HepG2 (cell line): ENCODE results near the gene CRYGS. TPM values are rescaled to one million over a fixed set of nuclear protein-coding genes. Genes with fewer than 3 reads are reported as not detected.

ENCODE experiments used
- ASH2L ChIP-seq: fragments of 300-600, 200-600 bp; sonication (generic); IDR thresholded peaks from 2 replicates; pipeline ENCODE4 v1.7.0; 2017; ENCODE audit warnings: low read depth, mild to moderate bottlenecking, moderate library complexity, mixed read lengths, low read length; ENCODE audit not compliant: insufficient read length
- ATF4 ChIP-seq, 2 experiments: fragments of 450-650 bp in 1 of 2; sonication (generic) in 1 of 2; formaldehyde crosslinking; IDR thresholded peaks; 2 replicates each; pipeline versions ENCODE4 v1.5.0 to v1.8.0; 2020 to 2022; ENCODE audit warnings: mild to moderate bottlenecking in 1 of 2, missing genetic modification reagents in 1 of 2
- CEBPG ChIP-seq: IDR thresholded peaks from 2 replicates; pipeline ENCODE4 v1.6.1; 2016
- EP300 ChIP-seq, 3 experiments: sonication (generic) in 1 of 3; formaldehyde crosslinking in 1 of 3; IDR thresholded peaks; 2 replicates each; pipeline versions ENCODE4 v1.5.1 to v1.6.1; 2011 to 2020; ENCODE audit warnings: low read depth in 2 of 3, low read length in 2 of 3, borderline replicate concordance in 1 of 3, improper control_type of control experiment in 1 of 3, mild to moderate bottlenecking in 1 of 3, missing genetic modification reagents in 1 of 3, moderate library complexity in 1 of 3
- FOXJ3 ChIP-seq: sonication (generic); formaldehyde crosslinking; IDR thresholded peaks from 2 replicates; pipeline ENCODE4 v1.4.0; 2020; ENCODE audit warnings: missing genetic modification reagents, mild to moderate bottlenecking, borderline replicate concordance
- NR2F6 ChIP-seq, 2 experiments: IDR thresholded peaks; 2 replicates each; pipeline ENCODE4 v1.6.1; 2016; ENCODE audit warnings: antibody characterized with exemption in 1 of 2, mild to moderate bottlenecking in 1 of 2
- PAXIP1 ChIP-seq: sonication (generic); formaldehyde crosslinking; conservative IDR thresholded peaks from 2 replicates; pipeline ENCODE4 v1.4.0; 2020; ENCODE audit warnings: mild to moderate bottlenecking, missing genetic modification reagents, moderate library complexity
- RCOR2 ChIP-seq: IDR thresholded peaks from 2 replicates; pipeline ENCODE4 v1.6.1; 2016; ENCODE audit warnings: missing biosample characterization, missing genetic modification reagents
- RXRB ChIP-seq: IDR thresholded peaks from 2 replicates; pipeline ENCODE4 v1.6.1; 2016; ENCODE audit warnings: borderline replicate concordance, missing genetic modification reagents, missing compliant biosample characterization
- SOX6 ChIP-seq, 2 experiments: fragments of 450-650 bp in 1 of 2; sonication (generic) in 1 of 2; formaldehyde crosslinking in 1 of 2; IDR thresholded peaks; 2 replicates each; pipeline versions ENCODE4 v1.4.0 to v1.6.1; 2017 to 2020; ENCODE audit warnings: antibody characterized with exemption in 1 of 2, mild to moderate bottlenecking in 1 of 2, missing genetic modification reagents in 1 of 2
- TCF7 ChIP-seq: sonication (generic); IDR thresholded peaks from 2 replicates; pipeline ENCODE4 v1.6.1; 2016; ENCODE audit warnings: antibody characterized with exemption, low read depth
- ZFP36L1 ChIP-seq: sonication (generic); formaldehyde crosslinking; IDR thresholded peaks from 2 replicates; pipeline ENCODE4 v1.8.0; 2022; ENCODE audit warnings: mild to moderate bottlenecking, missing genetic modification reagents, moderate library complexity
- ZNF644 ChIP-seq: IDR thresholded peaks from 2 replicates; pipeline ENCODE4 v1.6.1; 2016; ENCODE audit warnings: low read depth
- ZNF710 ChIP-seq: sonication (generic); formaldehyde crosslinking; IDR thresholded peaks from 2 replicates; pipeline ENCODE4 v1.5.0; 2020; ENCODE audit warnings: mild to moderate bottlenecking, missing genetic modification reagents, borderline replicate concordance
- polyA plus RNA-seq, 8 experiments: library from polyadenylated mRNA; depleted of rRNA in 3 of 8; stranded (reverse) in 7 of 8; unstranded in 1 of 8; fragments of >200 nt; fragmentation: Illumina TruSeq in 4 of 8; extraction: Trizol in 4 of 8; gene quantifications; 2 replicates each; pipeline versions ENCODE4 v1.2.1 to v1.2.3, GENCODE V29; 2011 to 2016; ENCODE audit warnings: low read depth in 4 of 8, missing spikeins in 1 of 8, mixed read lengths in 1 of 8; ENCODE audit not compliant: insufficient read depth in 1 of 8
- total RNA-seq, 5 experiments: library from RNA; depleted of rRNA; stranded (reverse); fragments of >200 nt; fragmentation: Illumina TruSeq; extraction: Trizol; gene quantifications; 2 replicates each; pipeline ENCODE4 v1.2.3, GENCODE V29; 2016; ENCODE audit warnings: low read depth in 1 of 5
- TF ChIP-seq, protein P1 (sequence below): sonication (generic); formaldehyde crosslinking; IDR thresholded peaks from 2 replicates; pipeline ENCODE4 v1.5.1; 2020; ENCODE audit warnings: mild to moderate bottlenecking, missing genetic modification reagents, borderline replicate concordance

The CRYGS gene
- total and polyA plus RNA-seq, 2 of the 13 experiments (the other 11 are each of a cell fraction or from before 2014, with no cell fraction given), result 2.1 to 6.7 TPM

DNA sequence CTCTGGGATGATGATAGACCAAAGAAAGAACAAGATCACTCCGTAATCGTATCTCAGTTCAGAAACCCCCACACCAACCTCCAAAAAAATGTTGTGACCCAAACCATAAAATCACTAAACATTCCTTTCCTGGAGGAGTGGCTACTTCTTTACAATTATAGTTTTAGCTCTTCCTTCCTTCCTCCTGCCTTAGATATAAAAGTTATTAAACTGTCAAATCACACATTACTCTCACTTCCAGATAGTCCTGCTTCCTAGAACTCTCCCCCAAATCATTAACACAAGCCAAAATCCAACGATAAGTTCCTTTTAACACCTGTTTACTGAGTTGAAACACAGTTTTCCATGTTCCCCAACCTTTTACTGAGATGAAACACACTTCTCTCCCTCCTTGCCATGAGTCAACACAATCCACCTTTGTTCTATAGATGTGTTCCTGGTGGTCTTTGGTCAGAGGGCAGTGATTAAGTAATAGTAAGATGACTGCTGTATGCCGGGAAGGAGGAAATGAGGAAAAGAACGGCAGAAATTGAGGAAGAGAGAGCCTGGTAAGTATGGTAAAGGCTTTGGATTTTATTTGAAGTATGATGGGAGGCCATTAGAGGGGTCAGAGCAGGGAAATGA, 8.3 kb upstream of the CRYGS start (continued):
- TF ChIP-seq PAXIP1 (CRISPR knock-in tag) (peak; percentile 62), ZFP36L1 (CRISPR knock-in tag) (peak; percentile 31; the same call in 1 of the 2 replicates), NR2F6 (IDR thresholded peaks at IDR 0.05) (peak; percentile 49; the same call in 1 of the 2 replicates), NR2F6 (CRISPR knock-in tag; IDR thresholded peaks at IDR 0.05) (peak; percentile 49), TCF7 (peak; percentile 52; the same call in 1 of the 2 replicates), ASH2L (peak; percentile 55), RXRB (CRISPR knock-in tag) (0 out of 2 replicates have a peak, but pooled peaks have one; percentile 30), CEBPG (peak; percentile 76), EP300 (IDR thresholded peaks at IDR 0.05; ENCODE audit: low read depth in 2 of 2, low read length in 2 of 2) (peak in 1 of 2 experiments; percentile 84; a peak in 2 of 4 replicates), EP300 (CRISPR knock-in tag; IDR thresholded peaks at IDR 0.05; ENCODE audit: borderline replicate concordance) (peak; percentile 21; the same call in 1 of the 2 replicates), SOX6 (IDR thresholded peaks at IDR 0.05) (no peak), SOX6 (CRISPR knock-in tag; IDR thresholded peaks at IDR 0.05) (peak; percentile 70), ZNF710 (CRISPR knock-in tag) (no peak), ZNF644 (CRISPR knock-in tag) (peak; percentile 76; the same call in 1 of the 2 replicates), ATF4 (CRISPR knock-in tag; IDR thresholded peaks at IDR 0.05) (peak in 1 of 2 experiments; percentile 41; a peak in 2 of 4 replicates), FOXJ3 (CRISPR knock-in tag) (no peak), RCOR2 (CRISPR knock-in tag) (0 out of 2 replicates have a peak, but pooled peaks have one; percentile 34)
- TF ChIP-seq, protein P1, sequence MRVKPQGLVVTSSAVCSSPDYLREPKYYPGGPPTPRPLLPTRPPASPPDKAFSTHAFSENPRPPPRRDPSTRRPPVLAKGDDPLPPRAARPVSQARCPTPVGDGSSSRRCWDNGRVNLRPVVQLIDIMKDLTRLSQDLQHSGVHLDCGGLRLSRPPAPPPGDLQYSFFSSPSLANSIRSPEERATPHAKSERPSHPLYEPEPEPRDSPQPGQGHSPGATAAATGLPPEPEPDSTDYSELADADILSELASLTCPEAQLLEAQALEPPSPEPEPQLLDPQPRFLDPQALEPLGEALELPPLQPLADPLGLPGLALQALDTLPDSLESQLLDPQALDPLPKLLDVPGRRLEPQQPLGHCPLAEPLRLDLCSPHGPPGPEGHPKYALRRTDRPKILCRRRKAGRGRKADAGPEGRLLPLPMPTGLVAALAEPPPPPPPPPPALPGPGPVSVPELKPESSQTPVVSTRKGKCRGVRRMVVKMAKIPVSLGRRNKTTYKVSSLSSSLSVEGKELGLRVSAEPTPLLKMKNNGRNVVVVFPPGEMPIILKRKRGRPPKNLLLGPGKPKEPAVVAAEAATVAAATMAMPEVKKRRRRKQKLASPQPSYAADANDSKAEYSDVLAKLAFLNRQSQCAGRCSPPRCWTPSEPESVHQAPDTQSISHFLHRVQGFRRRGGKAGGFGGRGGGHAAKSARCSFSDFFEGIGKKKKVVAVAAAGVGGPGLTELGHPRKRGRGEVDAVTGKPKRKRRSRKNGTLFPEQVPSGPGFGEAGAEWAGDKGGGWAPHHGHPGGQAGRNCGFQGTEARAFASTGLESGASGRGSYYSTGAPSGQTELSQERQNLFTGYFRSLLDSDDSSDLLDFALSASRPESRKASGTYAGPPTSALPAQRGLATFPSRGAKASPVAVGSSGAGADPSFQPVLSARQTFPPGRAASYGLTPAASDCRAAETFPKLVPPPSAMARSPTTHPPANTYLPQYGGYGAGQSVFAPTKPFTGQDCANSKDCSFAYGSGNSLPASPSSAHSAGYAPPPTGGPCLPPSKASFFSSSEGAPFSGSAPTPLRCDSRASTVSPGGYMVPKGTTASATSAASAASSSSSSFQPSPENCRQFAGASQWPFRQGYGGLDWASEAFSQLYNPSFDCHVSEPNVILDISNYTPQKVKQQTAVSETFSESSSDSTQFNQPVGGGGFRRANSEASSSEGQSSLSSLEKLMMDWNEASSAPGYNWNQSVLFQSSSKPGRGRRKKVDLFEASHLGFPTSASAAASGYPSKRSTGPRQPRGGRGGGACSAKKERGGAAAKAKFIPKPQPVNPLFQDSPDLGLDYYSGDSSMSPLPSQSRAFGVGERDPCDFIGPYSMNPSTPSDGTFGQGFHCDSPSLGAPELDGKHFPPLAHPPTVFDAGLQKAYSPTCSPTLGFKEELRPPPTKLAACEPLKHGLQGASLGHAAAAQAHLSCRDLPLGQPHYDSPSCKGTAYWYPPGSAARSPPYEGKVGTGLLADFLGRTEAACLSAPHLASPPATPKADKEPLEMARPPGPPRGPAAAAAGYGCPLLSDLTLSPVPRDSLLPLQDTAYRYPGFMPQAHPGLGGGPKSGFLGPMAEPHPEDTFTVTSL (CRISPR knock-in tag), result peak; percentile 64; the same call in 1 of the 2 replicates
